Peyer's patch (tissue), 4 donors: Measurements from ENCODE around the gene ABTB1. TPM values are rescaled to one million over a fixed set of nuclear protein-coding genes. Genes with fewer than 3 reads are reported as not detected.

ENCODE experiments used
- DNase-seq, 3 donors: peaks; one replicate each; pipeline ENCODE4 v3.0.0-alpha.2; 2017 to 2019
- H3K27ac ChIP-seq, 4 donors: fragments of 200-600 bp; sonication (generic); one replicate each; pipeline ENCODE4 v1.5.1; 2016 to 2019
- H3K27me3 ChIP-seq, 2 donors: fragments of 200-600 bp; sonication (generic); one replicate each; pipeline ENCODE4 v1.5.1; 2019
- H3K36me3 ChIP-seq, 3 donors: fragments of 200-600 bp; sonication (generic); one replicate each; pipeline ENCODE4 v1.5.1; 2016 to 2019
- H3K4me1 ChIP-seq, 4 donors: fragments of 200-600 bp; sonication (generic); one replicate each; pipeline ENCODE4 v1.5.1; 2016 to 2019
- H3K4me3 ChIP-seq, 4 donors: fragments of 200-600 bp; sonication (generic); 1 replicate in 3 of 4; 2 replicates in 1 of 4; pipeline ENCODE4 v1.5.1; 2016 to 2019; ENCODE audit warnings: mild to moderate bottlenecking in 1 of 4
- H3K9me3 ChIP-seq, 4 donors: fragments of 200-600 bp; sonication (generic); one replicate each; pipeline ENCODE4 v1.5.1; 2016 to 2019; ENCODE audit warnings: mild to moderate bottlenecking in 1 of 4
- POLR2A ChIP-seq, 2 donors: fragments of 450-650 bp; IDR thresholded peaks; one replicate each; pipeline ENCODE4 v1.5.1; 2017; ENCODE audit warnings: antibody characterized with exemption in 2 of 2, mild to moderate bottlenecking in 2 of 2, moderate library complexity in 2 of 2
- total RNA-seq, 4 donors: library from RNA; depleted of rRNA; stranded (reverse); fragments of >200 nt; gene quantifications; one replicate each; pipeline ENCODE4 v1.1.0, GENCODE V29; 2016
- TF ChIP-seq, protein P1 (sequence below), 6 experiments: fragments of 450-650 bp in 4 of 6; fragments of 200-600 bp in 2 of 6; sonication (generic) in 1 of 6; IDR thresholded peaks; one replicate each; pipeline ENCODE4 v1.5.1; 2017 to 2019; ENCODE audit warnings: antibody characterized with exemption in 6 of 6, mild to moderate bottlenecking in 3 of 6, moderate library complexity in 1 of 6

Gene ABTB1
- total RNA-seq, 4 donors from 2014 or later = 38.5 to 80.0 (median 57.1) TPM

GRCh38 chr3:127689266-127689860 lies 16.6 kb downstream of the ABTB1 start:
- Histone ChIP-seq H3K4me3 (no peak overlapping the region), H3K27me3 (no peaks in the 10 kb centered on the region), H3K27ac (peak overlapping the region in 1 of 4 donors; percentile 27), H3K9me3 (no peaks in the 10 kb centered on the region), H3K36me3 (peaks cover 0 to 31% (median 0%) of the 10 kb centered on the region in 3 donors), H3K4me1 (peaks cover 0 to 7% (median 0%) of the 10 kb centered on the region in 4 donors)
- DNase-seq = peak in 2 of 3 donors; percentile 33 to 36
- TF ChIP-seq POLR2A (IDR thresholded peaks at IDR 0.05) = no peak

GRCh38 chr3:127690106-127690505 lies 17.4 kb downstream of the ABTB1 start:
- Histone ChIP-seq H3K27ac (peak overlapping the region in 1 of 4 donors; percentile 13), H3K4me3 (no peak overlapping the region), H3K4me1 (peaks cover 0 to 7% (median 0%) of the 10 kb centered on the region in 4 donors), H3K36me3 (peaks cover 0 to 37% (median 0%) of the 10 kb centered on the region in 3 donors), H3K27me3 (no peaks in the 10 kb centered on the region), H3K9me3 (no peaks in the 10 kb centered on the region)
- peak in 1 of 3 donors; percentile 24 for DNase-seq
- TF ChIP-seq, protein P1, sequence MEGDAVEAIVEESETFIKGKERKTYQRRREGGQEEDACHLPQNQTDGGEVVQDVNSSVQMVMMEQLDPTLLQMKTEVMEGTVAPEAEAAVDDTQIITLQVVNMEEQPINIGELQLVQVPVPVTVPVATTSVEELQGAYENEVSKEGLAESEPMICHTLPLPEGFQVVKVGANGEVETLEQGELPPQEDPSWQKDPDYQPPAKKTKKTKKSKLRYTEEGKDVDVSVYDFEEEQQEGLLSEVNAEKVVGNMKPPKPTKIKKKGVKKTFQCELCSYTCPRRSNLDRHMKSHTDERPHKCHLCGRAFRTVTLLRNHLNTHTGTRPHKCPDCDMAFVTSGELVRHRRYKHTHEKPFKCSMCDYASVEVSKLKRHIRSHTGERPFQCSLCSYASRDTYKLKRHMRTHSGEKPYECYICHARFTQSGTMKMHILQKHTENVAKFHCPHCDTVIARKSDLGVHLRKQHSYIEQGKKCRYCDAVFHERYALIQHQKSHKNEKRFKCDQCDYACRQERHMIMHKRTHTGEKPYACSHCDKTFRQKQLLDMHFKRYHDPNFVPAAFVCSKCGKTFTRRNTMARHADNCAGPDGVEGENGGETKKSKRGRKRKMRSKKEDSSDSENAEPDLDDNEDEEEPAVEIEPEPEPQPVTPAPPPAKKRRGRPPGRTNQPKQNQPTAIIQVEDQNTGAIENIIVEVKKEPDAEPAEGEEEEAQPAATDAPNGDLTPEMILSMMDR (IDR thresholded peaks at IDR 0.05) = no peak
- no peak for TF ChIP-seq POLR2A (IDR thresholded peaks at IDR 0.05)

DNA sequence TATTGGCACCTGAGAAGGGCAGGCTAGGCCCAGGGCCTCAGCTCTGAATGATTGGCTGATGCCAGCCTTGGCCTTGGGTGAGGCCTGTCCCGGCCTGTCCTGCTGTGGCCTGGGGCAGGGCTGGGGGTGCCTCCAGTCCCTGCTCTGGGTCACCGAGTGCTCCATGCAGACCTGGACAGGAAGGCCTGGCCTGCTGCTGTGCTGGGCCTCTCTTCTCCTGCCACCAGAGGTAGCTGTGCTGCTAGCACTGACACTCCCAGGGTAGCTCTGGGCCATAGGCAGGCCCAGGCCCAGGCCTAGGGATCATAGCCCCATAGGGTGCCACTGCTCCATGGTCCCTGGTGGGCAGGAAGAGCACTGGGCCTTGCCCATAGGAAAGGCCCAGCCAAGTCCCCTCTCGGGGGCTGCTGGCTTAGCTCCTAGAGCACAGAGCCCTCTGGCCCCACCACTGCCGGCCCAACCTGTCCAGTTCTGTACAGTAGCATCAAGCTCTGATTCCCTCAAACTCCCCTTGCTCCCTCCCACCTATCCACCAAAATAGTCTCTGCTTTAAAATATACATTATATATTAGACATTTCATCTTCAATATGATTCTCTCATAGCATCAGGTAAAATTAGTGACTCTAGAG lies 18.2 kb downstream of the ABTB1 start:
- Histone ChIP-seq H3K27ac (peak overlapping the region in 1 of 4 donors; percentile 13), H3K4me3 (no peak overlapping the region), H3K36me3 (peaks cover 0 to 37% (median 0%) of the 10 kb centered on the region in 3 donors), H3K9me3 (no peaks in the 10 kb centered on the region), H3K27me3 (no peaks in the 10 kb centered on the region), H3K4me1 (peaks cover 0 to 7% (median 0%) of the 10 kb centered on the region in 4 donors)
- DNase-seq = peak in 1 of 3 donors; percentile 48
- TF ChIP-seq, protein P1 (IDR thresholded peaks at IDR 0.05) = peak in 3 of 6 experiments; percentile 31 to 42 (median 37)
- no peak for TF ChIP-seq POLR2A (IDR thresholded peaks at IDR 0.05)

DNA sequence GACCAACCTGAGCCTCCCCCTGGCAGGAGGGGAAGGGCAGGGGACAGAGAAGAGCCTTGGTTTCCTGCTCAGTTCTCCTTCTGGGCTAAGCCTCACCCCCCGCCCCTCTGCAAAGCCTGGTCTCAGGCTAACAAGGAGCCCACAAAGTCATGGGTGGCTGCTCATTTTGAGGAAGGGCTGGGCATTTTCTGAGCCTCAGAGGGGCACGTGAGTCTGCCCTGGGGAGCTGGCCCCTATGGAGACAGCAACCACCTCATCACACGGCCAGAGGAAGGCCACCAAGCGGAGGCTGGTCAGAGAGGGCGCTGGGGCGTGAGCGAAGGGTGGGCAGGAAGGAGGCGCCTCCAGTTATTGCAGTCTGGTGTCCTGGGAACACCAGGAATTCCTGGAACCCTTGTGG lies 18.7 kb downstream of the ABTB1 start:
- peaks cover 0 to 8% (median 0%) of the 10 kb centered on the region in 4 donors for H3K4me1 ChIP-seq
- H3K27ac ChIP-seq = no peak overlapping the region
- no peaks in the 10 kb centered on the region for H3K27me3 ChIP-seq
- TF ChIP-seq POLR2A (IDR thresholded peaks at IDR 0.05) = no peak
- TF ChIP-seq, protein P1 (IDR thresholded peaks at IDR 0.05) = no peak
- no peaks in the 10 kb centered on the region for H3K9me3 ChIP-seq
- H3K36me3 ChIP-seq = peaks cover 0 to 37% (median 0%) of the 10 kb centered on the region in 3 donors
- H3K4me3 ChIP-seq = no peak overlapping the region
- peak in 1 of 3 donors; percentile 29 for DNase-seq

GRCh38 chr3:127691974-127692373 lies 19.2 kb downstream of the ABTB1 start:
- no peak overlapping the region for H3K4me3 ChIP-seq
- TF ChIP-seq POLR2A (IDR thresholded peaks at IDR 0.05) = no peak
- TF ChIP-seq, protein P1 (IDR thresholded peaks at IDR 0.05) = no peak
- H3K27me3 ChIP-seq = no peaks in the 10 kb centered on the region
- no peaks in the 10 kb centered on the region for H3K9me3 ChIP-seq
- no peak for DNase-seq
- peaks cover 0 to 13% (median 0%) of the 10 kb centered on the region in 4 donors for H3K4me1 ChIP-seq
- peaks cover 0 to 37% (median 0%) of the 10 kb centered on the region in 3 donors for H3K36me3 ChIP-seq
- no peak overlapping the region for H3K27ac ChIP-seq
